ENCODE measurements around the gene WNK2.
"Not testable (repeated sequence)": the region's sequence is repeated elsewhere in the genome, so short reads cannot be mapped to it uniquely, and the experiment has no call there.

WNK2 gene

GRCh38 chr9:93326056-93326455 is 142.1 kb downstream of the WNK2 start:
- TF ChIP-seq, protein P1, sequence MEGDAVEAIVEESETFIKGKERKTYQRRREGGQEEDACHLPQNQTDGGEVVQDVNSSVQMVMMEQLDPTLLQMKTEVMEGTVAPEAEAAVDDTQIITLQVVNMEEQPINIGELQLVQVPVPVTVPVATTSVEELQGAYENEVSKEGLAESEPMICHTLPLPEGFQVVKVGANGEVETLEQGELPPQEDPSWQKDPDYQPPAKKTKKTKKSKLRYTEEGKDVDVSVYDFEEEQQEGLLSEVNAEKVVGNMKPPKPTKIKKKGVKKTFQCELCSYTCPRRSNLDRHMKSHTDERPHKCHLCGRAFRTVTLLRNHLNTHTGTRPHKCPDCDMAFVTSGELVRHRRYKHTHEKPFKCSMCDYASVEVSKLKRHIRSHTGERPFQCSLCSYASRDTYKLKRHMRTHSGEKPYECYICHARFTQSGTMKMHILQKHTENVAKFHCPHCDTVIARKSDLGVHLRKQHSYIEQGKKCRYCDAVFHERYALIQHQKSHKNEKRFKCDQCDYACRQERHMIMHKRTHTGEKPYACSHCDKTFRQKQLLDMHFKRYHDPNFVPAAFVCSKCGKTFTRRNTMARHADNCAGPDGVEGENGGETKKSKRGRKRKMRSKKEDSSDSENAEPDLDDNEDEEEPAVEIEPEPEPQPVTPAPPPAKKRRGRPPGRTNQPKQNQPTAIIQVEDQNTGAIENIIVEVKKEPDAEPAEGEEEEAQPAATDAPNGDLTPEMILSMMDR (conservative IDR thresholded peaks at IDR 0.05) = no peak
- no peak for TF ChIP-seq ZFX (IDR thresholded peaks at IDR 0.05)
- H3K27ac ChIP-seq = no peak overlapping the region

DNA sequence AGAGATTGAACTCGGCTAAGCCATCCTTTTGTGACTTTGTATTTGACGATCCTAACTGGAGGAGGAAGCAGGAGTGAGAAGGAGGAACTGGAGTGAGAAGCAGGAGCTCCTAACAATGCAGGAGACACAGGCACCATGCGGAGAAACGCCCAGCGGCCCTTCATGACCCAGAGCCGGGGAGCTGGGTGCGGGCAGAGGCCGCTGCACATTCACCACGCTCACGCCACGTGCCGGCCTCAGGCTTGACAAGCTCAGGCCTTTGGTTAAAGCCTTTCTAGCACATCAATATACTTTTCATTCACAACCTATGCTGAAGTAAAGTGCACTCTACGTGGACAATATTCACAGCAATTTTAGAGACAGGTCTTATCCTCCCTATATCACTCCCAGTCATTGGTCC is 142.7 kb downstream of the WNK2 start:
- TF ChIP-seq ZFX (IDR thresholded peaks at IDR 0.05) = no peak
- TF ChIP-seq, protein P1 (conservative IDR thresholded peaks at IDR 0.05) = no peak
- no peak overlapping the region for H3K27ac ChIP-seq

GRCh38 chr9:93329629-93330280 is 145.8 kb downstream of the WNK2 start:
- no peak for TF ChIP-seq ZFX (IDR thresholded peaks at IDR 0.05)
- TF ChIP-seq, protein P1 (conservative IDR thresholded peaks at IDR 0.05) = no peak
- no peak overlapping the region for H3K27ac ChIP-seq

DNA sequence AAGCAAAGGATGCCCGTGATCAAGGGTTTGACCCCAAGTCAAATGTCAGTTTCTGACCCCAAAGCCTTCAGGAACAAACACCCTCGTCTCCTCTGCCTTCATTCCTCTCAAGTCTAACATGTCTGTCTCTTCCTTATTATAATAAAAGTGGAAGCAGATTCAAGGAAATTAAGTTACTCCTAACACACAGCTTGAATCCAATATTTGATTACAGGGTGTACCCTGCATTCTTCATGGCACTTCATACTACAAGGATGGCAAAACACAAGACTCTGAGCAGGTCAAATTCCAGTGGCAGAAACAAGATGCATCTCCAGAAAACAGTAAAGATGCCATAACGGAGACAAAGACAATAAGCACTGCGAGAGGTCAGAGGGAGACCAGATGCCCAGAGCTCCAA is 148.4 kb downstream of the WNK2 start:
- TF ChIP-seq, protein P1 (conservative IDR thresholded peaks at IDR 0.05) = no peak
- no peak for TF ChIP-seq ZFX (IDR thresholded peaks at IDR 0.05)
- H3K27ac ChIP-seq = no peak overlapping the region

DNA sequence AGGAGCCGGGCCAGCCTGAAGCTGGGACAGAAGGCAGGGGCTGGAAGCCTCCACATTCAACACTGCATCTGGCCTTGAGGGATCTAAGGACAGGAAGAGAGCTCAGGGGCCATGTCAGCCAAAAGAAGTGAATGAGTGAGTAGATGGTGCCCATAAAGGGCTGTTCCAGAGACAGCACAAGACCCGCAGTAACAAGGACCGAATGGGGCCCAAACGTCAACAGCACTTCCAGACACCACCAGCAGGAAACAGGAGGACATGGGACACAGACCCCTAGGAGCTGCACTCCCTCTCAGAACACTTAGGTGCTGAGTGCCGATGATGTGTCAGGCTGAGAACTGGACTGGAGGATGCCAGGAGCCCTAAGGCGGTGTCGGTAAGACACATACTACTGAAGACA is 152.8 kb downstream of the WNK2 start:
- H3K27ac ChIP-seq = no peak overlapping the region
- TF ChIP-seq ZFX (IDR thresholded peaks at IDR 0.05) = no peak
- TF ChIP-seq, protein P1 (conservative IDR thresholded peaks at IDR 0.05) = no peak

DNA sequence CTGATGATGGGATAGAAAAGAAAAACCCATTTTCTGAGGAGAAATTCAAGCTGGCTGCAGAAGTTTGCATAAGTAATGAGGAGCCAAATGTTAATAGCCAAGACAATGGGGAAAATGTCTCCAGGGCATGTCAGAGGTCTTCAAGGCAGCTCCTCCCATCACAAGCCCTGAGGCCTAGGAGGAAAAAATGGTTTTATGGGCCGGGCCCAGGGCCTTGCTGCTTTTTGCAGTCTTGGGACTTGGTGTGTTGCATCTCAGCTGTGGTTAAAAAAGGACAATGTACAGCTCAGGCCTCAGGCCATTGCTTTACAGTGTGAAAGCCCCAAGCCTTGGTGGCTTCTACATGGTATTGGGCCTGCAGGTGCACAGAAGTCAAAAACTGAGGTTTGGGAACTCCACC is 154.3 kb downstream of the WNK2 start:
- H3K27ac ChIP-seq = not testable (repeated sequence)

DNA sequence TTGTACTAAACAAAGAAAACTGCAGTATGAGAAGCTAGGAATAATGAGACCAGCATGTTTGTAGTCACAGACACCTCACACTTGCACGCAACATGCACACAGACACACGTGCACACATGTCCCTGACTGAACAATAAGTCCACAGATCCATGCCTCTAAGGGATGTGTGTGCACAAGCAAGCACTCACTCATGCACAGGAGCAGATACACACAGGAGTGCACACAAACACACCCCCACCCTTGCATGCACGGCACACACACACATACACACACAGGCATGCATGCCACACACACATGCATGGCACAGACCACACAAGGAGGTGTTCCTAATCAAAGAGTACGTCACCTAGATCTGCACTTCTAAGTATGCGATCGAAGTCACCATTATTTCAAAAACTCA is 156.2 kb downstream of the WNK2 start:
- TF ChIP-seq ZFX (IDR thresholded peaks at IDR 0.05) = no peak
- TF ChIP-seq, protein P1 (conservative IDR thresholded peaks at IDR 0.05) = no peak
- no peak overlapping the region for H3K27ac ChIP-seq

- H3K27ac ChIP-seq = peak overlapping the region; percentile 40; the same call in 1 of the 2 replicates
These were observed 157.9 kb downstream of the WNK2 start for GRCh38 chr9:93341820-93342219.

GRCh38 chr9:93342428-93342827 is 158.5 kb downstream of the WNK2 start:
- H3K27ac ChIP-seq = not testable (repeated sequence)

Measured in C4-2B (cell line).